Cardiac muscle cell (in vitro differentiated cells and primary cell): ENCODE data around the gene ARHGAP4. TPM values are rescaled to one million over a fixed set of nuclear protein-coding genes. Genes with fewer than 3 reads are reported as not detected.

Source experiments
- DNase-seq, 2 donors: peaks; one replicate each; pipeline versions ENCODE4 v3.0.0 to v3.0.0-alpha.2; 2010 to 2017; ENCODE audit warnings: low read depth in 1 of 2, low spot score in 1 of 2
- H3K27ac ChIP-seq: fragments of 200-600 bp; sonication (generic); 2 replicates; pipeline ENCODE4 v1.5.1; 2016
- H3K27me3 ChIP-seq: fragments of 200-600 bp; sonication (generic); 2 replicates; pipeline ENCODE4 v1.6.0; 2016; ENCODE audit warnings: control low read depth
- H3K36me3 ChIP-seq: fragments of 200-600 bp; sonication (generic); 2 replicates; pipeline ENCODE4 v1.5.1; 2016; ENCODE audit warnings: control low read depth
- H3K4me1 ChIP-seq: fragments of 200-600 bp; sonication (generic); 2 replicates; pipeline ENCODE4 v1.8.1; 2017; ENCODE audit warnings: low read depth, mild to moderate bottlenecking, mixed run types
- H3K4me3 ChIP-seq: fragments of 200-600 bp; sonication (generic); 2 replicates; pipeline ENCODE4 v1.5.1; 2016; ENCODE audit warnings: mild to moderate bottlenecking
- H3K9me3 ChIP-seq: fragments of 200-600 bp; sonication (generic); 2 replicates; pipeline ENCODE4 v1.5.1; 2017; ENCODE audit warnings: low read depth, mild to moderate bottlenecking, control low read depth
- CTCF ChIP-seq: IDR thresholded peaks from 2 replicates; pipeline ENCODE4 v1.5.1; 2012; ENCODE audit warnings: low read depth, mild to moderate bottlenecking, low read length
- polyA plus RNA-seq: library from polyadenylated mRNA; unstranded; fragments of >200 nt; fragmentation: Nextera tagmentation; extraction: Ambion mirVana; gene quantifications from 2 replicates; pipeline ENCODE4 v1.2.1, GENCODE V29; 2016
- total RNA-seq: library from RNA; depleted of rRNA; stranded (reverse); fragments of >200 nt; gene quantifications from 2 replicates; pipeline ENCODE4 v1.2.3, GENCODE V29; 2016

The ARHGAP4 gene
- total and polyA plus RNA-seq, 2 experiments from 2014 or later: 16.5 to 47.4 TPM

GRCh38 chrX:153869473-153870287, 56.4 kb downstream of the ARHGAP4 start:
- H3K27ac ChIP-seq: no peak overlapping the region
- H3K36me3 ChIP-seq: no peaks in the 10 kb centered on the region
- H3K4me1 ChIP-seq: no peaks in the 10 kb centered on the region
- H3K27me3 ChIP-seq: no peaks in the 10 kb centered on the region
- no peaks in the 10 kb centered on the region for H3K9me3 ChIP-seq
- DNase-seq: no peak
- no peak overlapping the region for H3K4me3 ChIP-seq
- no peak for TF ChIP-seq CTCF

DNA sequence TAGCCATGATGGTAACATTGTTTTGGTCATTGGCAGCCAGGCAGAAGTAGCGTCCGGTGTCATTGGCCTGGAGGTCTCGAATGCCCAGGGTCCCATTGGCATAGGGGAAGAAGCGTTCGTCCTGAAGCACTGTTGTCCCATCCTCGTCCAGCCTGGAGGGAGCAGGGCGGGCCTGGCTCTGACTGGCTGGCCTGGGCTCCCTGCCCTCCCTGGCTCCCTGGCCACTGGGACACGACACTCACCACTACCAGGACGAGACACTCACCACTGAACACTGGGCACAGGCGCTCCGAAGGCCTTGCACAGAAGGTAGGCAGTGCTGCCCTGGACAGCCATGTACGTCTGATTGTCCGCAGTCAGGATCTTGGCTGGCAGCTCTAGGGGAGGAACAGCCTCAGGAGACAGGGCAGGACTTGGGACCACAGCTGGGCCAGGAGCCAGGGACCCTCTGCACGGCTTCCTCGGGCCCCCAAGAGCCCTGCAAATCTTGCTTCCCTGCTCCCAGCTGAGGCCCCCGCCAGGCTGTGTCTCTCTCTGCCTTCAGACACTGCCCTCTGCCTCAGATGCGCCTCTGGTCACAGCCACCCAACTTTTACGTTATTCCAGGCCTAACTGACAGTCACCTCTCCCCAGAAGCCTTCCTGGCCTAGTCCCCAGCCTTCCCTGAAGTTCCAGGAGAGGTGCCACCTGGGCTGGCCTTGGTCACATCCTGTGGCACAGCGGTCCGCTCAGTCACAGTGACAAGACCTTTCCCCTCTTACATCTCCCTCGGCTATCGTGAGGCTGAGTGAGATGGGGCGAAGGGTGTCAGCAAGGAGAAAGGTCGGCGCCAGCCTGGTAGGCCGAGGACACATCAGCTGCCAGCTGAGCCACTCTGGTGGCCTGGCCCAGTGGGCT, 57.2 kb downstream of the ARHGAP4 start:
- no peak for DNase-seq
- H3K27me3 ChIP-seq: no peaks in the 10 kb centered on the region
- TF ChIP-seq CTCF: no peak

DNA sequence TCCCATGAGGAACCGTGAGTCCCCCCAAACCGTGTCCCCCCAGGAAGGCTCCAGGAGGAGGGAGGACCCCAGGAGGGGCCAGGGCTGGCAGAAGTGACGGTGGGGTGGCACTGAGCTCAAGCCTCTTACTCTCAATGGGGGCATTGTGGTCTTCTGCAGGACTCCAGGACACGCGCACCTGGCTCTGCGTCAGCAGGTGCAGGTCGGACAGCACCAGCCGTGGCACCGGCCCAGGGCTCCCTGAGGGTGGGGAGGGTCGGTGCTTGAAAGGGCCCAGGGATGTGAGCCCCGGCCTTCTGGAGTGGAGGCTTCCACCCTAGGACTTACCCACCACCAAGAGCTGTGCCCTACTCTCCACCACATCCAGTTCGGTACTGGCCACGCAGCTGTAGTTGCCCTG, 58.4 kb downstream of the ARHGAP4 start:
- no peak for DNase-seq
- H3K27ac ChIP-seq: no peak overlapping the region
- no peak for TF ChIP-seq CTCF

More for the DNA sequence above, 57.2 kb downstream of the ARHGAP4 start:
- no peak overlapping the region for H3K4me3 ChIP-seq
- H3K4me1 ChIP-seq: no peaks in the 10 kb centered on the region
- no peak overlapping the region for H3K27ac ChIP-seq
- H3K9me3 ChIP-seq: no peaks in the 10 kb centered on the region
- H3K36me3 ChIP-seq: no peaks in the 10 kb centered on the region

GRCh38 chrX:153867139-153867538, 58.9 kb downstream of the ARHGAP4 start:
- no peak overlapping the region for H3K4me3 ChIP-seq
- no peaks in the 10 kb centered on the region for H3K27me3 ChIP-seq
- TF ChIP-seq CTCF: no peak
- H3K27ac ChIP-seq: no peak overlapping the region
- DNase-seq: no peak
- no peaks in the 10 kb centered on the region for H3K9me3 ChIP-seq
- H3K4me1 ChIP-seq: no peaks in the 10 kb centered on the region
- H3K36me3 ChIP-seq: no peaks in the 10 kb centered on the region

More for the DNA sequence above, 58.4 kb downstream of the ARHGAP4 start:
- Histone ChIP-seq H3K9me3 (no peaks in the 10 kb centered on the region), H3K4me3 (no peak overlapping the region), H3K36me3 (no peaks in the 10 kb centered on the region), H3K27me3 (no peaks in the 10 kb centered on the region), H3K4me1 (no peaks in the 10 kb centered on the region)

GRCh38 chrX:153866302-153867019, 59.6 kb downstream of the ARHGAP4 start:
- no peak overlapping the region for H3K27ac ChIP-seq
- no peaks in the 10 kb centered on the region for H3K4me1 ChIP-seq
- TF ChIP-seq CTCF: no peak
- no peaks in the 10 kb centered on the region for H3K36me3 ChIP-seq
- no peak overlapping the region for H3K4me3 ChIP-seq
- H3K27me3 ChIP-seq: no peaks in the 10 kb centered on the region
- no peaks in the 10 kb centered on the region for H3K9me3 ChIP-seq
- no peak for DNase-seq
